Upper lobe of right lung (tissue), 1 donor: ENCODE results near the gene RCE1. TPM values are rescaled to one million over a fixed set of nuclear protein-coding genes. Genes with fewer than 3 reads are reported as not detected.

Experiments used
- ATAC-seq: fragments of 200-7000 bp; cut with Tn5 transposase; one replicate; pipeline ENCODE4 v1.9.1; 2020; ENCODE audit warnings: mild to moderate bottlenecking, moderate library complexity
- DNase-seq: peaks from one replicate; pipeline ENCODE4 v3.0.0-alpha.2; 2020
- H3K27ac ChIP-seq: fragments of 200-600 bp; one replicate; pipeline ENCODE4 v1.8.0; 2022
- H3K27me3 ChIP-seq: fragments of 200-600 bp; one replicate; pipeline ENCODE4 v1.8.0; 2022; ENCODE audit warnings: mild to moderate bottlenecking
- H3K36me3 ChIP-seq: fragments of 200-600 bp; one replicate; pipeline ENCODE4 v1.8.0; 2022
- H3K4me1 ChIP-seq: fragments of 200-600 bp; one replicate; pipeline ENCODE4 v1.8.0; 2022
- H3K4me3 ChIP-seq: fragments of 200-600 bp; one replicate; pipeline ENCODE4 v1.8.0; 2022; ENCODE audit warnings: mild to moderate bottlenecking
- H3K9me3 ChIP-seq: fragments of 200-600 bp; one replicate; pipeline ENCODE4 v1.8.0; 2022
- CTCF ChIP-seq: fragments of 200-600 bp; IDR thresholded peaks from one replicate; pipeline ENCODE4 v1.8.0; 2022; ENCODE audit warnings: antibody characterized with exemption
- intact Hi-C: fragments of 100-400 bp; cut with DNase I; formaldehyde crosslinking; loops from one replicate; pipeline ENCODE4 v1.11.0; 2022
- total RNA-seq: library from RNA; stranded (reverse); fragmentation: NEBNext Ultra II Directional; extraction: Animal tissue kit (Norgen Biotek cat#: 25700); gene quantifications from one replicate; pipeline ENCODE4 v1.2.1, GENCODE V29; 2021
- donor health status: DM: no; HTN: yes; CAD: no; lungs with severe emphysema.

The RCE1 gene
- total RNA-seq, 1 donor from 2014 or later: 18.4 TPM

GRCh38 chr11:66864924-66865697 is 21.9 kb downstream of the RCE1 start:
- H3K27me3 ChIP-seq: no peaks in the 10 kb centered on the region
- H3K27ac ChIP-seq: no peak overlapping the region
- intact Hi-C loops: no loop called here
- H3K4me3 ChIP-seq: no peak overlapping the region
- ATAC-seq (no peak), DNase-seq (no peak)
- no peaks in the 10 kb centered on the region for H3K36me3 ChIP-seq
- H3K4me1 ChIP-seq: no peaks in the 10 kb centered on the region
- TF ChIP-seq CTCF: no peak
- no peaks in the 10 kb centered on the region for H3K9me3 ChIP-seq

GRCh38 chr11:66866007-66866406 is 22.8 kb downstream of the RCE1 start:
- no peaks in the 10 kb centered on the region for H3K36me3 ChIP-seq
- no peak overlapping the region for H3K27ac ChIP-seq
- H3K9me3 ChIP-seq: no peaks in the 10 kb centered on the region
- no peaks in the 10 kb centered on the region for H3K4me1 ChIP-seq
- no peaks in the 10 kb centered on the region for H3K27me3 ChIP-seq
- TF ChIP-seq CTCF: no peak
- intact Hi-C loops: no loop called here
- ATAC-seq (no peak), DNase-seq (no peak)
- no peak overlapping the region for H3K4me3 ChIP-seq

- Histone ChIP-seq H3K9me3 (no peaks in the 10 kb centered on the region), H3K4me3 (no peak overlapping the region), H3K27me3 (no peaks in the 10 kb centered on the region), H3K27ac (no peak overlapping the region), H3K4me1 (no peaks in the 10 kb centered on the region), H3K36me3 (no peaks in the 10 kb centered on the region)
- no peak for ATAC-seq
- no peak for TF ChIP-seq CTCF
- DNase-seq: no peak
- intact Hi-C loops: no loop called here
Observed at GRCh38 chr11:66866511-66866986, 23.3 kb downstream of the RCE1 start.

- no peak for TF ChIP-seq CTCF
- Histone ChIP-seq H3K27ac (no peak overlapping the region), H3K4me1 (no peaks in the 10 kb centered on the region), H3K4me3 (no peak overlapping the region), H3K9me3 (no peaks in the 10 kb centered on the region), H3K36me3 (no peaks in the 10 kb centered on the region), H3K27me3 (no peaks in the 10 kb centered on the region)
- no peak for DNase-seq
- intact Hi-C loops: no loop called here
- no peak for ATAC-seq
Observed at GRCh38 chr11:66867425-66868040, 24.3 kb downstream of the RCE1 start.

- no peak for ATAC-seq
- intact Hi-C loops: no loop called here
- no peak for TF ChIP-seq CTCF
Observed at GRCh38 chr11:66868082-66868725, 25.0 kb downstream of the RCE1 start.

More at GRCh38 chr11:66868082-66868725, 25.0 kb downstream of the RCE1 start:
- H3K9me3 ChIP-seq: no peaks in the 10 kb centered on the region
- no peaks in the 10 kb centered on the region for H3K36me3 ChIP-seq
- no peak for DNase-seq
- no peak overlapping the region for H3K27ac ChIP-seq
- H3K4me3 ChIP-seq: no peak overlapping the region
- H3K27me3 ChIP-seq: no peaks in the 10 kb centered on the region
- no peaks in the 10 kb centered on the region for H3K4me1 ChIP-seq
